ENCODE measurements around the gene EGR2. TPM values are rescaled to one million over a fixed set of nuclear protein-coding genes. Genes with fewer than 3 reads are reported as not detected.

The EGR2 gene
- total and polyA plus RNA-seq, 2 donors (not counting 3 experiments of a cell fraction or from before 2014, with no cell fraction given), result 0.46 to 0.47 TPM

- H3K27me3 ChIP-seq (ENCODE audit: control insufficient read depth in 2 of 2, insufficient read depth in 2 of 2, low read length in 2 of 2), result peaks cover 13 to 14% of the 10 kb centered on the region in 2 experiments
- intact Hi-C loops (cut with micrococcal nuclease), result no loop called here
- H3K9me3 ChIP-seq (replicated peaks; ENCODE audit: control insufficient read depth, insufficient read depth, low read length), result no peaks in the 10 kb centered on the region
- H3K36me3 ChIP-seq (ENCODE audit: control insufficient read depth in 2 of 2, extremely low read depth in 1 of 2, insufficient read depth in 2 of 2, low read length in 2 of 2), result no peaks in the 10 kb centered on the region
- FAIRE-seq (no peak), DNase-seq (ENCODE audit: low read depth, low spot score) (no peak)
- POLR2A ChIA-PET, result no interaction called here
- no peak overlapping the region for H3K4me3 ChIP-seq (replicated peaks in 1 of 3; ENCODE audit: insufficient read depth in 1 of 3, low read depth in 1 of 3, low read length in 3 of 3)
- H3K9ac ChIP-seq (replicated peaks; ENCODE audit: extremely low read depth, insufficient read depth, low read length), result no peak overlapping the region
- H4K20me1 ChIP-seq (replicated peaks; ENCODE audit: control insufficient read depth, extremely low read depth, insufficient read depth, low read length), result no peaks in the 10 kb centered on the region
- no peak overlapping the region for H2AFZ ChIP-seq (ENCODE audit: low read depth, low read length)
- BruUV-seq (replicated peaks), result no TSS peak
- H3K4me1 ChIP-seq (ENCODE audit: control insufficient read depth, extremely low read depth, insufficient read depth, low read length), result no peaks in the 10 kb centered on the region
- TF ChIP-seq POLR2A (IDR thresholded peaks at IDR 0.05; ENCODE audit: low read depth, low read length) (no peak), CTCF (IDR thresholded peaks at IDR 0.05; ENCODE audit: extremely low read depth in 1 of 2, insufficient read depth in 1 of 2, low read depth in 1 of 2, low read length in 2 of 2) (no peak), EZH2 (IDR thresholded peaks at IDR 0.05; ENCODE audit: borderline replicate concordance, low read depth, low read length, severe bottlenecking) (no peak), FOS (IDR thresholded peaks at IDR 0.05; ENCODE audit: borderline replicate concordance, insufficient read depth, low read length) (no peak), JUN (IDR thresholded peaks at IDR 0.05; ENCODE audit: borderline replicate concordance, insufficient read depth, insufficient read length, low read depth) (no peak), MYC (IDR thresholded peaks at IDR 0.05; ENCODE audit: low read depth, low read length) (no peak), GATA2 (IDR thresholded peaks at IDR 0.05; ENCODE audit: insufficient read depth, insufficient read length, low read depth, low read length) (no peak)
- TF ChIP-seq, protein P1, sequence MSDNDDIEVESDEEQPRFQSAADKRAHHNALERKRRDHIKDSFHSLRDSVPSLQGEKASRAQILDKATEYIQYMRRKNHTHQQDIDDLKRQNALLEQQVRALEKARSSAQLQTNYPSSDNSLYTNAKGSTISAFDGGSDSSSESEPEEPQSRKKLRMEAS (IDR thresholded peaks at IDR 0.05; ENCODE audit: insufficient read depth, insufficient read length), result no peak
- dilution Hi-C loops (cut with MboI; ENCODE audit: extremely low pct_ligation_motif_present, low sequenced_read_pairs), result no loop called here
- H3K4me2 ChIP-seq (ENCODE audit: insufficient read depth, low read length), result no peak overlapping the region
- H3K27ac ChIP-seq (ENCODE audit: insufficient read depth, low read depth, low read length), result no peak overlapping the region
- no peaks in the 10 kb centered on the region for H3K9me1 ChIP-seq (replicated peaks; ENCODE audit: control insufficient read depth, extremely low read depth, insufficient read depth, low read length)
- CTCF ChIA-PET, result no interaction called here
- no peaks in the 10 kb centered on the region for H3K79me2 ChIP-seq (ENCODE audit: control insufficient read depth, insufficient read depth, low read length)
These were observed 23.9 kb downstream of the EGR2 start for GRCh38 chr10:62792261-62792660.
